Uterus (tissue), 2 donors: ENCODE results near the gene MTCL1.

ENCODE experiments used
- CTCF ChIP-seq, 4 experiments: fragments of 200-600 bp in 2 of 4; fragments of 450-650 bp in 2 of 4; sonication (generic) in 2 of 4; IDR thresholded peaks; one replicate each; pipeline ENCODE4 v1.5.1; 2016 to 2019; ENCODE audit warnings: antibody characterized with exemption in 4 of 4, mild to moderate bottlenecking in 2 of 4, moderate library complexity in 1 of 4
- POLR2A ChIP-seq, 2 donors: fragments of 450-650 bp; IDR thresholded peaks; one replicate each; pipeline ENCODE4 v1.6.1; 2016; ENCODE audit warnings: antibody characterized with exemption in 2 of 2, mild to moderate bottlenecking in 1 of 2, moderate library complexity in 1 of 2

- no peak for TF ChIP-seq CTCF (IDR thresholded peaks at IDR 0.05)
- TF ChIP-seq POLR2A (IDR thresholded peaks at IDR 0.05) = no peak
Observed at GRCh38 chr18:8695932-8696517, 9.3 kb upstream of the MTCL1 start.
